ENCODE measurements around the gene FOXL3.

GRCh38 chr7:311796-312195 is 21.8 kb downstream of the FOXL3 start:
- TF ChIP-seq CTCF (IDR thresholded peaks at IDR 0.05) (no peak), POLR2AphosphoS5 (IDR thresholded peaks at IDR 0.05) (no peak)

All from breast epithelium (tissue), 3 donors.